Measurements from ENCODE around the gene SUGP2. TPM values are rescaled to one million over a fixed set of nuclear protein-coding genes. Genes with fewer than 3 reads are reported as not detected.
A peak's percentile ranks its signal among the peaks of the same experiment; 100 is the strongest.

SUGP2 gene
- 10 to 100 TPM in 2 of 6 donors, 1 to 10 TPM in 4; 7.2 to 16.3 (median 9.2) TPM for polyA plus RNA-seq (ENCODE audit: low read depth in 6 of 6)

- H3K9me3 Mint-ChIP-seq: no peaks in the 10 kb centered on the region
- peak within 1 kb of the TSS; percentile 82 to 97 (median 92) for H3K27ac Mint-ChIP-seq
- H3K4me3 Mint-ChIP-seq: peak within 1 kb of the TSS; percentile 81 to 98 (median 94)
- ATAC-seq (ENCODE audit: low read depth in 2 of 2) (peak; percentile 81 to 83), DNase-seq (peak; percentile 94)
- peaks cover 17 to 37% (median 19%) of the 10 kb centered on the region in 3 donors for H3K4me1 Mint-ChIP-seq
- H3K36me3 Mint-ChIP-seq: no peaks in the 10 kb centered on the region
- H3K27me3 Mint-ChIP-seq: no peaks in the 10 kb centered on the region
Measured at GRCh38 chr19:19033426-19034203, at the start of gene SUGP2, which contains the start of gene ARMC6. TSS of gene SUGP2 (minus strand) at chr19:19033517. CDS start at chr19:19031071, 2,446 bp downstream. TSS of gene ARMC6 (plus strand) at chr19:19033603. CDS start at chr19:19034210, 607 bp downstream.

- H3K4me3 Mint-ChIP-seq: no peak overlapping the region
Measured at GRCh38 chr19:19081642-19082151, 48.4 kb upstream of the SUGP2 start.

GRCh38 chr19:19079571-19079970, 46.3 kb upstream of the SUGP2 start:
- Mint-ChIP-seq H3K27ac (peak overlapping the region in 2 of 6 donors; percentile 62 to 86), H3K4me3 (peak overlapping the region in 1 of 8 donors; percentile 13), H3K4me1 (peaks cover 36 to 73% (median 49%) of the 10 kb centered on the region in 3 donors), H3K36me3 (peaks cover 4 to 7% of the 10 kb centered on the region in 2 donors), H3K9me3 (no peaks in the 10 kb centered on the region), H3K27me3 (no peaks in the 10 kb centered on the region)
- ATAC-seq (ENCODE audit: low read depth in 2 of 2) (no peak), DNase-seq (no peak)

More at GRCh38 chr19:19081642-19082151, 48.4 kb upstream of the SUGP2 start:
- ATAC-seq (ENCODE audit: low read depth in 2 of 2) (no peak), DNase-seq (no peak)
- Mint-ChIP-seq H3K4me1 (peaks cover 26 to 67% (median 54%) of the 10 kb centered on the region in 3 donors), H3K36me3 (peaks cover 4 to 7% of the 10 kb centered on the region in 2 donors), H3K27me3 (no peaks in the 10 kb centered on the region), H3K27ac (peak overlapping the region in 3 of 6 donors; percentile 77 to 89 (median 86)), H3K9me3 (no peaks in the 10 kb centered on the region)

- H3K27ac Mint-ChIP-seq: no peak overlapping the region
Measured at GRCh38 chr19:19078801-19079200, 45.5 kb upstream of the SUGP2 start.

GRCh38 chr19:19077103-19077502, 43.8 kb upstream of the SUGP2 start:
- Mint-ChIP-seq H3K27ac (peak overlapping the region in 2 of 6 donors; percentile 8 to 74), H3K4me1 (peaks cover 44 to 74% (median 60%) of the 10 kb centered on the region in 3 donors), H3K36me3 (peaks cover 4 to 7% of the 10 kb centered on the region in 2 donors), H3K27me3 (no peaks in the 10 kb centered on the region), H3K4me3 (peak overlapping the region in 1 of 8 donors; percentile 63), H3K9me3 (no peaks in the 10 kb centered on the region)
- no peak for ATAC-seq (ENCODE audit: low read depth in 2 of 2)
- DNase-seq: no peak

More at GRCh38 chr19:19078801-19079200, 45.5 kb upstream of the SUGP2 start:
- no peak for ATAC-seq (ENCODE audit: low read depth in 2 of 2)
- H3K4me3 Mint-ChIP-seq: no peak overlapping the region
- H3K4me1 Mint-ChIP-seq: peaks cover 39 to 74% (median 53%) of the 10 kb centered on the region in 3 donors
- H3K36me3 Mint-ChIP-seq: peaks cover 4 to 7% of the 10 kb centered on the region in 2 donors
- H3K9me3 Mint-ChIP-seq: no peaks in the 10 kb centered on the region
- DNase-seq: no peak
- H3K27me3 Mint-ChIP-seq: no peaks in the 10 kb centered on the region

- H3K36me3 Mint-ChIP-seq: peaks cover 0 to 7% of the 10 kb centered on the region in 2 donors
- H3K27ac Mint-ChIP-seq: peak overlapping the region in 1 of 6 donors; percentile 74
- H3K27me3 Mint-ChIP-seq: no peaks in the 10 kb centered on the region
- H3K4me1 Mint-ChIP-seq: peaks cover 45 to 68% (median 58%) of the 10 kb centered on the region in 3 donors
- no peak overlapping the region for H3K4me3 Mint-ChIP-seq
- ATAC-seq (ENCODE audit: low read depth in 2 of 2) (no peak), DNase-seq (no peak)
- no peaks in the 10 kb centered on the region for H3K9me3 Mint-ChIP-seq
Measured at GRCh38 chr19:19076476-19076875, 43.2 kb upstream of the SUGP2 start.

- ATAC-seq (ENCODE audit: low read depth in 2 of 2): no peak
- H3K27ac Mint-ChIP-seq: peak overlapping the region in 1 of 6 donors; percentile 60
- peaks cover 49 to 76% (median 70%) of the 10 kb centered on the region in 3 donors for H3K4me1 Mint-ChIP-seq
Measured at GRCh38 chr19:19075126-19075525, 41.8 kb upstream of the SUGP2 start.

GRCh38 chr19:19074196-19074882, 41.0 kb upstream of the SUGP2 start:
- DNase-seq (no peak), ATAC-seq (ENCODE audit: low read depth in 2 of 2) (no peak)
- Mint-ChIP-seq H3K27me3 (no peaks in the 10 kb centered on the region), H3K4me3 (no peak overlapping the region), H3K36me3 (peaks cover 0 to 7% of the 10 kb centered on the region in 2 donors), H3K27ac (peak overlapping the region in 4 of 6 donors; percentile 27 to 89 (median 58)), H3K9me3 (no peaks in the 10 kb centered on the region), H3K4me1 (peaks cover 45 to 73% (median 70%) of the 10 kb centered on the region in 3 donors)

More at GRCh38 chr19:19075126-19075525, 41.8 kb upstream of the SUGP2 start:
- no peak for DNase-seq
- peaks cover 0 to 7% of the 10 kb centered on the region in 2 donors for H3K36me3 Mint-ChIP-seq
- no peaks in the 10 kb centered on the region for H3K27me3 Mint-ChIP-seq
- no peaks in the 10 kb centered on the region for H3K9me3 Mint-ChIP-seq
- H3K4me3 Mint-ChIP-seq: peak overlapping the region in 1 of 8 donors; percentile 45

GRCh38 chr19:19071897-19072296, 38.6 kb upstream of the SUGP2 start:
- Mint-ChIP-seq H3K4me1 (peaks cover 37 to 75% (median 67%) of the 10 kb centered on the region in 3 donors), H3K27me3 (no peaks in the 10 kb centered on the region), H3K9me3 (no peaks in the 10 kb centered on the region), H3K36me3 (peaks cover 0 to under 1% of the 10 kb centered on the region in 2 donors), H3K4me3 (no peak overlapping the region), H3K27ac (peak overlapping the region in 2 of 6 donors; percentile 31 to 38)
- DNase-seq: no peak
- no peak for ATAC-seq (ENCODE audit: low read depth in 2 of 2)

GRCh38 chr19:19068659-19069654, 35.6 kb upstream of the SUGP2 start:
- Mint-ChIP-seq H3K4me3 (peak overlapping the region; percentile 81 to 99 (median 88)), H3K9me3 (no peaks in the 10 kb centered on the region), H3K27ac (peak overlapping the region; percentile 44 to 87 (median 72)), H3K4me1 (peaks cover 37 to 82% (median 68%) of the 10 kb centered on the region in 3 donors), H3K36me3 (no peaks in the 10 kb centered on the region), H3K27me3 (no peaks in the 10 kb centered on the region)
- no peak for DNase-seq
- peak; percentile 10 to 11 for ATAC-seq (ENCODE audit: low read depth in 2 of 2)

GRCh38 chr19:19067276-19068072, 34.2 kb upstream of the SUGP2 start:
- H3K27ac Mint-ChIP-seq: peak overlapping the region; percentile 59 to 91 (median 78)
- no peaks in the 10 kb centered on the region for H3K36me3 Mint-ChIP-seq
- peaks cover 31 to 78% (median 66%) of the 10 kb centered on the region in 3 donors for H3K4me1 Mint-ChIP-seq
- ATAC-seq (ENCODE audit: low read depth in 2 of 2) (no peak), DNase-seq (no peak)
- peak overlapping the region; percentile 67 to 99 (median 92) for H3K4me3 Mint-ChIP-seq
- no peaks in the 10 kb centered on the region for H3K27me3 Mint-ChIP-seq
- no peaks in the 10 kb centered on the region for H3K9me3 Mint-ChIP-seq
